ENCODE data around the gene SFXN4.

The SFXN4 gene, protein sequence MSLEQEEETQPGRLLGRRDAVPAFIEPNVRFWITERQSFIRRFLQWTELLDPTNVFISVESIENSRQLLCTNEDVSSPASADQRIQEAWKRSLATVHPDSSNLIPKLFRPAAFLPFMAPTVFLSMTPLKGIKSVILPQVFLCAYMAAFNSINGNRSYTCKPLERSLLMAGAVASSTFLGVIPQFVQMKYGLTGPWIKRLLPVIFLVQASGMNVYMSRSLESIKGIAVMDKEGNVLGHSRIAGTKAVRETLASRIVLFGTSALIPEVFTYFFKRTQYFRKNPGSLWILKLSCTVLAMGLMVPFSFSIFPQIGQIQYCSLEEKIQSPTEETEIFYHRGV

DNA sequence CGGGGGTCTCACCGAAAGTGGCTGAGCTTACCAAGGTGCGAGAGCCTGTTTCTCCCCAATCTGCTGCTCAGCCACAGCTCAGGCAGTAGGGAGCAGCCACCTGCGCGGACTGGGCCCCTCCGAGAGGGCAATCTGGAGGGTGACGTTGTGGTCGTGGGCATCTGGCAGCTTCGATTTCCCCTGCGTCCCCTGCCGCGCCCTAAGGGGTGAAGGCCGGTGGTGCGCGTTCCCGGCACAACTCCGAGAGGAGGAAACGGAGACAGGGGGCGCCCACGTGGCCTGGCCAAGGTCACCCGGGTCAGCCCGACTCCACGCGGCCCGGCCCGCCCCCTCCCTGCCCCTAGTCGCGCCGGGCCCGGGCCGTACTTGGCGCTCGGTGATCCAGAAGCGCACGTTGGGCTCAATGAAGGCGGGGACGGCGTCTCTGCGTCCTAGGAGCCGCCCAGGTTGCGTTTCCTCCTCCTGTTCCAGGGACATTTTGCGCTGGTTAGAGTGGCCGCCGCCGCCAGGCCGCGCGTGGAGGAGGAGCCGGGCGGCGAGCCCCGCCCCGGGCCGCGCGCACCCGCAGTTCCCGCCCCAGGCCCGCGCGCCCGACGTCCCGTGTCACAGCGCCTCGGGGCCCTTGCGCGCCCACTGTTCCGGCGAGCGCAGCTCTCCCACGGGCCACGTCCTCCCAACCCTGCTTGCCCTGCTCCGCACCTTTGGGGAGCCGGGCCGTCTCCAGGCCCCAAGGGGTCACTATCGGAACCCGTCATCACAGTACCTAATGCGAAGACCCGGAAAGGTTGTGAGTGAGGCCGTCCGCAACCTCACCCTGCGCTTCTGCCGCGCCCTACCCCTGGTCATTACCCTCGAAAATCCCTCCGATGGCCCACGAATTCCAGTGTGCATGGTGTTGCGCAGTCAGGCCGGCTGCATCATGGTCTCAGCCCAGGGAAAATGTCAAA, at the start of gene SFXN4:
Gene SFXN4, minus strand, starts transcription at position 544 of the 947 bp plus-strand sequence. Its CDS starts 67 bp downstream, at position 477.
- DNase-seq (ENCODE audit: low read depth): peak; percentile 70

DNA sequence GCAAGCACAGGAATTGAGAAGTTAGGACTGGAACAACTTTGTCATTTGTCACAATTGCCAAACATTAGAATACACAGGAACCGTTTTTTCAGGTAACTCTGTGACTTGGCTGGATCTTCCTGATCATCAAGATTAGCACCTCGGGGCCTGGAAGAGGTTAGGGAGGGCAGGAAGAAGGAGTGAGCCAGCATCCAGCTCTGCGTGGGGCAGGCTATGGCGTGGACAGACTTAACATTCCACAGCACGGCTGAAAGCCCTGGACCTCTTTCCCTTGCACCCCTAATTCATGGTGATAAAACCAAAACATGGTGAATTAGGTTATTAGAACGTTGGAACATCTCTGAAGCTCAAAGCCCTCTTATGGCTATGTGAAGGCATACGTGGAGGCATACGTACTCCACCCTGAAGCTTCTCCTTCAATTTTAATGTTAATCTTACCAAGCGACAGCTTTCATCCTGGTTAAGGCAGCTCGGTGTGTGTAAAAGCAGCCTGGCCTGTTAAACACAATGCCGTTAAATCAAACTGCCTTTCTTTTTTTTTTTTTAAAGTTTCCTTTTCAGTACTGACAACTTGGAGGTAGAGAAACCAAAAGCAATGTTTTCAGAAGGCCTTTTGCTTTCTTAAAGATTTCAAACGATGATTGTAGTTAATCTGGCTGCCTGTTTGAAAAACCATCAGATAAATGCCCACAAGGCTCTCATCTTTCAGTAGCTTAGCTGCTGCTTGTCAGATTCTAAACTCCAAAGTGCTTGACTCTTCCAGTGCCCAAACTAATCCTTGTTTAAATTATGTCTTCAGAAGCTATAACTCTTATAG, 46.3 kb upstream of the SFXN4 start:
- DNase-seq (ENCODE audit: low read depth): no peak

DNA sequence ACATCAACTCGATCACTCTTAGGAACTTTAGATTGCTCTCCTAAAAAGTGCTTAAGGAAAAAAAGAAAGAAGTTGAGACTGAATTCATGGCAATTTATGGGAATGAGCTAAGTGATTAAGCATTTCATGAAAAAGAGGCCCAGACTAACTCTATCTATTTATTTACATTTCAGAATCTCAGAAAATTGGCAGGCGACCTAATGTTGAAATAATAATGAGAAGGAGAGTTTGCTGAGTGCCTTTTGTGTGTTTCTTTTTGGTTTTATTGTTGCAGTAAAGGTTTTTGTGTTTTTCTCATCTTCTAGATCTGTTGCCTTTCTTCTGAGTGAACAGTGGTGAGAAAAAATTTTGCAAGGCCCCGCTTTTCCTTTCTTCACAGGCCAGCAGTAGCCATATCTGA, 45.7 kb upstream of the SFXN4 start:
- no peak for DNase-seq (ENCODE audit: low read depth)

GRCh38 chr10:119210633-119211032, 45.1 kb upstream of the SFXN4 start:
- DNase-seq (ENCODE audit: low read depth): no peak

DNA sequence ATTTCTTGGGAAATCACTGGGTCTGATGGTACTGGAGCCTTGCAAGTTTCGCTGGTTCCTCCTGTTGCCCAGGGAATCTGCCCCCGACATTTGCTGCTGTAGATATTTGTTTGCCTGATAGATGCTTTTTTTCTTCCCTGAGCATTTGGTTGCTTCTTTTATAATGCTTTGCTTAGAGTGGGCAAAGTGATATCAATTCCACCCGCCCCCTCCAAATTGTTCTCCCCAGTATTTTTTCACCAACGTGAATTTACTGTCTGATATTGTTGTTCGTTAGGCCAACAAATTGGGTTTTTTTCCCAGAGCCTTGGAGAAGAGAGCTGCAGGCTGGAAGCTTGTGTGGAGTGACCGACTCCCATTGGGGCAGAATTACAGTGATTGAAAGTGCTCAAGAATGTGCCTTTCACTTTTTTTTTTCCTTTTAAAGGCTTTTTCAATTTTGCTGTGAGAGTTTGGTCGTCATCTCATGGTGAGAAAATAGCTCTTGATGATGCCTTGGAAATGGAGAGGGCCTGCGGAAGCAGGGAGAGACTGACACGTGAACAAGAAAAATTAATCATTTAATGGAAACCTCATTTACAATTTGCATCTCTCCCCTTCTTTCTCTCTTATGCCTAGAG, 44.3 kb upstream of the SFXN4 start:
- DNase-seq (ENCODE audit: low read depth): no peak

GRCh38 chr10:119209035-119209735, 43.7 kb upstream of the SFXN4 start:
- peak; percentile 25 for DNase-seq (ENCODE audit: low read depth)

DNA sequence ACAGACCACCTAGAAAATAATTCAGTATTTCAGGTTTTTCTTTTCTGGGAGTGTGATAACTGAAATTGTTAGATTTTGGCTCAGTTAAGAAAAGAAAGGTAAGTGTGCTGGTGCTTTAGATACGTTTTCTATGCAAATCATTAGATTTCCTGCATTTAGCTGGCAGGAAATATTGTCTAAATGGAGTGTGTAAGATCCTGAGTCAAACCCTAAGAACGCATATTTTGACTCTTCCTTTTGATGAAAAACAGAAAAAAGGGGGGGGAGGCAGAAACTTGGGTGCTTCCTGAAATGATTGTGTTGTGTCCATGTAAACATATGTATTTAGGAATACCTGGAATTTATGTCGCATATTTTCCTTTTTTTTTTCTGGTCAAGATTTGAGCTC, 43.0 kb upstream of the SFXN4 start:
- no peak for DNase-seq (ENCODE audit: low read depth)

DNA sequence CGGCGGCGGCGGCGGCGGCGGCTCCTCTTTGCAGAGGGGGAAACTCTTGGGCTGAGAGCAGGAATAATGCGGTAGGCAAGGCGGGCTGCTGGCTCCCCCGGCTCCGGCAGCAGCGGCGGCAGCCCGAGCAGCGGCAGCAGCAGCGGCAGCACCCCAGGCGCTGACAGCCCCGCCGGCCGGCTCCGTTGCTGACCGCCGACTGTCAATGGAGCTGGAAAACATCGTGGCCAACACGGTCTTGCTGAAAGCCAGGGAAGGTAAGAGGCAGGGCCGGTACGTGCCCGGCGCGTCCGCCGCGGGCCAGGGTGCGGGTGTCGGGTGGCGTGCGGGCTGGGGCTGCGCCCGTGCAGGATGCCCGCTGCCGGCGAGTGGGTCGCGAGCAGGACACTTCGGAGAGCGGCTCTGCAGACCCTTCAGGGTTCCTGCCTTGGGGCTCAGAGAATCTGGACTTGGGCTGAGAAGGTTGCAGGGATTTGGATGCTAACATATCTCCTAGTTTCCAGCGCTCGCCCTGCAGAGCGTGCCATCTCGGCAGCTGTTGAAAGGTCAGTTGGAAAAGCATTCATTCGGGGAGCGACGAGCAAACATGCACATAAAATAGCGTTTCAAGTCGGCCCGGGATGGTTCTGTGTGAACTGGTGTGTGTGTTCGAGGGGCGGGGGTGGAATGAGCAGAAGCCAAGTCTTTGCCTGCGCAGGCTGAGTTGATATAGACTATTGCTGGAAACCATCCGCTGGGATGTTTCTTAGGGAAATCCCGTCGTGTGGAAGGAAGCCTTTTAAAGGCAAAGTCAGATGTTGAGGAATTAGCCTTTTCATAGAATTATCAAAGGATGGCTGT, 42.4 kb upstream of the SFXN4 start:
- peak; percentile 4 for DNase-seq (ENCODE audit: low read depth)

- peak; percentile 93 for DNase-seq (ENCODE audit: low read depth)
Observed at GRCh38 chr10:119207366-119207666, 41.8 kb upstream of the SFXN4 start, which contains the start of gene GRK5. TSS of gene GRK5 (plus strand) at chr10:119207571. CDS start at chr10:119207918, 347 bp downstream.

GRCh38 chr10:119206603-119207365, 41.3 kb upstream of the SFXN4 start:
- peak; percentile 70 for DNase-seq (ENCODE audit: low read depth)

DNA sequence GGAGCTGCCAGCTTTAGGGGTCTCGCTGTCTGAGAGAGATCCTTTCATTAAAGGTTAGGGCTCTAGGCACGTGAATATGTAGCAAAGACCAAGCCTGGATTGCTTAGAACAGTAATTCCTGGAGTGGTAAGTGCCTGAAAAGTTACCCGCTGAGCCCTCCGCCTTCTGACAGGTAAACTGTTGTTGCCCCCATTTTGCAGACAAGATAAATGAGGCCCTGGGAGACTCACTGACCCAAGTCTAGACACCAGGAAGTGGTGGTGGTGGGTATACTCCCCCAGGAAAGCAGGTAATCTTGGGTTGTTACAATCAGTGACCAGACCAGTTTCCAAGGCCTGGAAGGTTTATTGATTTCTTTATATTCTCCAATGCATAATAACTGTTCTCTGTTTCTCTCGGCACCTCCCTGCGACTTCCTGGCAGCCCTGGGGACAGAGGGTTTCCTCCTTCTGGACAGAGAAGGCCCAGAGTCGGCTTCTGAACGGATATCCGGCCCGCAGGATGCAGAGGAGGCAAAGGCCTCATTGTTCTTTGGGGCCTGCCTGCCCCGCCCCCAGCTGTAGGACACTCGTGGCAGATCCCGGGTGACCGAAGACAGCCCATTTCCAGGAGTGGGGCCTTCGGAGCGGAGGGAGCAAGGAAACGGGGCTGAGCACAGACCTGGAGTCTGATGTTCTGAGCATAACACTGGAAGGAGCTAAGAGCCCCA, 40.5 kb upstream of the SFXN4 start:
- DNase-seq (ENCODE audit: low read depth): peak; percentile 5

GRCh38 chr10:119203006-119203405, 37.5 kb upstream of the SFXN4 start:
- no peak for DNase-seq (ENCODE audit: low read depth)

DNA sequence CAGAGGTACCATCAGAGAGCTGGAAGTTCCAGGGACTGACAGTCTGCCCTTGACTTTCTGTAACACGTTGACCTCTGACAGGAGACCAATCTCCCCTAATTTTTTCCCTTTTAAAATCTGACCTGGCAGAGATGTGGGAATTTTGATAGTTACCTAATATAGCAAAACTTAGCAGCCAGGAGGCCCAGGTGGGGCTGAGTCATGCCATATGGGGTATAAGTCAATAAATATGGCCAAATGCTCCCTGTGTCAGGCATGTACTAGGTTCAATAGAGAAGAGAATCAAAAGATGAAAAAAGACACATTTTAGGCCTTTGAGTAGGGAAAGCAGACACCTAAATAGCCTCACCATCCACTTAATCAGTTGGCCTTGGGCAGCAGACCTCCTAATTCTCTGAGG, 35.7 kb upstream of the SFXN4 start:
- DNase-seq (ENCODE audit: low read depth): no peak

- DNase-seq (ENCODE audit: low read depth): no peak
Observed at GRCh38 chr10:119199231-119199992, 33.9 kb upstream of the SFXN4 start.

GRCh38 chr10:119198438-119198837, 32.9 kb upstream of the SFXN4 start:
- no peak for DNase-seq (ENCODE audit: low read depth)

GRCh38 chr10:119197921-119198320, 32.4 kb upstream of the SFXN4 start:
- no peak for DNase-seq (ENCODE audit: low read depth)

GRCh38 chr10:119191881-119192280, 26.4 kb upstream of the SFXN4 start:
- no peak for DNase-seq (ENCODE audit: low read depth)

Measured in stimulated activated CD8-positive, alpha-beta memory T cell treated with anti-CD3 and anti-CD28 coated beads, Interleukin-12 subunit alpha, Interleukin-12 subunit beta, amount 100 ng/mL, for 4 hours (primary cell).